Measurements from ENCODE around the gene SEMA3B.
"Not testable (repeated sequence)": the region's sequence is repeated elsewhere in the genome, so short reads cannot be mapped to it uniquely, and the experiment has no call there.

SEMA3B gene

DNA sequence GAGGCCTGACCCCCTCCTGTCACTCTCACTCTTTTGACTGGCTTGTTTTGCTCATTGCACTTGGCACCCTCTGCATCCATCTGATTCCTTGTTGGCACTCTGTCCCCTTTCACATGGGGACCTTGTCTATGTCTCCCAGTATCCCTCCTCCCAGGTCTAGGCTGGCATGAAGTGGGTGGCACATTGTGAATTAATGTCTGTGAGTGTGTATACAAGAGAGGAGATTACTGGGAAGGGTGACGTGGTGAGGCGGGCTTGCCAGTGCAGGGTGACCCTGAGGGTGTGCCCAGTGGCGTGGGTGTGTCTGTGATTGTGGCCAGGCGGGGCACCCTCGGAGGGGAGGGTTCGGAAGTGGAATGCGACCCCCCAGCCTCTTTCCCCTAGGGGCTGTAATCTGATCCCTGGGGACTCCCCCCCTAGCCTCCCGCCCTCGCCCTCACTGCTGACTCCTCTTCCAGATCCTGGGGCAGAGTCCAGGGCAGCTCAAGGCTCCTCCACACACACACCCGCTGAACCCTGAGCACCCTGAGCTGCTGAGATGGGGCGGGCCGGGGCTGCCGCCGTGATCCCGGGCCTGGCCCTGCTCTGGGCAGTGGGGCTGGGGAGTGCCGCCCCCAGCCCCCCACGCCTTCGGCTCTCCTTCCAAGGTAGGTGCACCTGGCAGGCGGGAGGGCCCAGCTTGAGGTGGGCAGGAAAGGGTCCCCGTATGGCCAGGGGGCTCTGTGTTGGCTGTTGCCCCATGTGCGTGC lies at the start of gene SEMA3B:
Gene SEMA3B (plus strand): TSS at position 445 of the 749 bp plus-strand sequence. CDS start 94 bp downstream, at position 539.
- no peak within 1 kb of the TSS for H2AFZ ChIP-seq (ENCODE audit: low read depth, low read length)
- H3K36me3 ChIP-seq (ENCODE audit: insufficient read depth, low read length): no peaks in the 10 kb centered on the region
- H3K27me3 ChIP-seq (ENCODE audit: insufficient read depth, low read length): no peaks in the 10 kb centered on the region
- no peak within 1 kb of the TSS for H3K4me3 ChIP-seq (ENCODE audit: low read length)
- H3K4me1 ChIP-seq (ENCODE audit: insufficient read depth, low read length): peaks cover 55% of the 10 kb centered on the region
- no peaks in the 10 kb centered on the region for H3K9me3 ChIP-seq (ENCODE audit: low read length)

DNA sequence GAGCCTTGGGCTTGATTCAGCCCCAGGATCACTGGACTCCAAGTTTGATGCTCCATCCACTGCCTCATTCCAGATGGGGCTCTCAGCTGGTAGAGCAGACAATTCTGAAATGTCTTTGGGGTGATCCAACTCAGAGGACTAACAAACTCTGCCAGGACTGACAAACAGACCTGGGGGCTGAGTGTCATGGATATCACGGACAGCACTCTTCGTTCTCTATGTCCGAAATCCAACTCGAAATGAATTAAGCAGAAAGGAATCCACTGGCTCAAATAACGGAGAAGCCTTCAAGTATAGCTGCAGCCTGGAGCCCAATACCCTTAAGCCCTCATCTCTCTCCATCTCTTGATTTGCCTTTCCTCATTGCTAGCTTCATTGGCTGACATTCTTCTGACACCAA lies 49.7 kb upstream of the SEMA3B start:
- Histone ChIP-seq H3K4me3 (ENCODE audit: low read length) (no peak overlapping the region), H3K4me1 (ENCODE audit: insufficient read depth, low read length) (peaks cover 16% of the 10 kb centered on the region), H2AFZ (ENCODE audit: low read depth, low read length) (no peak overlapping the region), H3K36me3 (ENCODE audit: insufficient read depth, low read length) (no peaks in the 10 kb centered on the region), H3K27me3 (ENCODE audit: insufficient read depth, low read length) (no peaks in the 10 kb centered on the region), H3K9me3 (ENCODE audit: low read length) (no peaks in the 10 kb centered on the region)

DNA sequence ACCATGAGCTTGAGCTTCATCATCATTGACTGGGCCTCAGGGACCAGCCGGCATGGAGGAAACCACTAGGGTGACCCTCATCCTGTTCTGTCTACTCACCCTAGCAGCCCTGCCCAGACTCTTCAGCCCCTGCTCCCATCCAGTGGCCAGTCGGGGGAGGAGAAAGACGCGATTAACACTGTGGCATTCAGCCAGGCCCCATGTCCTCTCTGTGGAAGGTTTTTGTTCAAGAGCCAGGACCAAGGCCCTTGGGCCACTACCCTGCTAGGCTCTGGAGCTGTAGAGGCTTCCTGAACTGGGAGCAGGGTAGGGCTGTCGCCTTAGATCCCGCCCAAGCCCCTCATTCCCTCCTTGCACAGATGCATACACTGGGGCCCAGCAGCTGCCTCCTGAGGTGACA lies 48.8 kb upstream of the SEMA3B start:
- no peaks in the 10 kb centered on the region for H3K36me3 ChIP-seq (ENCODE audit: insufficient read depth, low read length)
- H3K9me3 ChIP-seq (ENCODE audit: low read length): no peaks in the 10 kb centered on the region
- no peak overlapping the region for H2AFZ ChIP-seq (ENCODE audit: low read depth, low read length)
- peaks cover 16% of the 10 kb centered on the region for H3K4me1 ChIP-seq (ENCODE audit: insufficient read depth, low read length)
- no peaks in the 10 kb centered on the region for H3K27me3 ChIP-seq (ENCODE audit: insufficient read depth, low read length)
- H3K4me3 ChIP-seq (ENCODE audit: low read length): no peak overlapping the region

DNA sequence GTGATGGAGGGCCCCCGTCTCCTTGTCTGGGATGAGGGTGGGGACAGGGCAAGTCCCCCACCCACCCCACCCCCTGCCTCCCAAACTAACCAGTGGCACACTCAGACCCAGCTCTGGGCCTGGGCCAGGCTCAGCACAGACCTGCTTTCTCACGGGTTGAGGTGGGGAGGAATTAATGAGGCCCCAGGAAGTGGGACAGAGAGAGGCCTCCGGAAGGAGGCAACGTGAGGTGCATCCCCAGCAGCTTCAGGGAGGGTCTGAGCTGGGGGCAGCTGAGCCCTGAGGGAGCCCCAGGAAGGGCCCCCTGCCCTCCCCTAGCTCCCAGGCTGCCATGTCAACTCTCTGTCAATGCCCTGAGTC lies 47.9 kb upstream of the SEMA3B start:
- Histone ChIP-seq H3K9me3 (ENCODE audit: low read length) (no peaks in the 10 kb centered on the region), H3K36me3 (ENCODE audit: insufficient read depth, low read length) (no peaks in the 10 kb centered on the region), H3K27me3 (ENCODE audit: insufficient read depth, low read length) (no peaks in the 10 kb centered on the region), H3K4me1 (ENCODE audit: insufficient read depth, low read length) (peaks cover 16% of the 10 kb centered on the region), H2AFZ (ENCODE audit: low read depth, low read length) (no peak overlapping the region), H3K4me3 (ENCODE audit: low read length) (no peak overlapping the region)

DNA sequence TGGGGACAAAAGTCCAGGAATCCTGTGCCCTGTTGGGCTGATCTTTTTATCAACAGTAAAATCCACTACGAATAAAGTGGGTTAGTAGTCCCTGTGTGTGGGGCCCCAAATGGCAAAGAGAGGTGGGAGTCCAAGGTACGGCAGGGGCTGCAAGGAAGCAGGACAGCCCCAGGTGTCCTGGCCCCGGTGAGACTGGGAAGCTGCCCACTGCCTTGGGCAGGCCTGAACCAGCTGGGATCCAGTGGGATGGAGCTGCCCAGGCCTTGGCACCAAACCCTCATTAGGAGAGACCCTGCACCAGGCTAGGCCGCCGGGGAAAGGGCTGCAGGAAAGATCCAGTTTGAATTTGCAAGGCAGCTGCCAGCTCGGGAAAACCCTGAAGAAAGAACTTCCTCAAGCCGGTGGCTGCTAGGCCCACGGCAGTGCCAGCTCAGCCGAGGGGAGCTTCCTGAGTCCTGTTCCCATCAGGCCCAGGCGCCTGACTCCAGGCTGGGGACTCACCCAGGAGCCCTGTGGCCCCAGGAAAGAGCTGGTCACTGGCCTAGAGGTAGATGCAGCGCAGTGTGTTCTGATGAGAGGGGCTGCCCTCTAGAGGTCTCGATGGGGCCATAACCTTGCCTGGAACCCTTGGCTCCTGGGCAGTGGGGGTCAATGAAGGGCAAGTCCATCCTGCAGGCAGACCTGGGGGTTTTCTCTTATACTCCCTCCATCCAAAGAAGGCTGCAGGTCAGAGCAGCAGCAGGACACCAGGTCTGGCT lies 47.4 kb upstream of the SEMA3B start:
- H3K4me3 ChIP-seq (ENCODE audit: low read length): no peak overlapping the region
- H3K36me3 ChIP-seq (ENCODE audit: insufficient read depth, low read length): no peaks in the 10 kb centered on the region
- no peaks in the 10 kb centered on the region for H3K27me3 ChIP-seq (ENCODE audit: insufficient read depth, low read length)
- H3K4me1 ChIP-seq (ENCODE audit: insufficient read depth, low read length): peaks cover 16% of the 10 kb centered on the region
- H3K9me3 ChIP-seq (ENCODE audit: low read length): no peaks in the 10 kb centered on the region
- no peak overlapping the region for H2AFZ ChIP-seq (ENCODE audit: low read depth, low read length)

DNA sequence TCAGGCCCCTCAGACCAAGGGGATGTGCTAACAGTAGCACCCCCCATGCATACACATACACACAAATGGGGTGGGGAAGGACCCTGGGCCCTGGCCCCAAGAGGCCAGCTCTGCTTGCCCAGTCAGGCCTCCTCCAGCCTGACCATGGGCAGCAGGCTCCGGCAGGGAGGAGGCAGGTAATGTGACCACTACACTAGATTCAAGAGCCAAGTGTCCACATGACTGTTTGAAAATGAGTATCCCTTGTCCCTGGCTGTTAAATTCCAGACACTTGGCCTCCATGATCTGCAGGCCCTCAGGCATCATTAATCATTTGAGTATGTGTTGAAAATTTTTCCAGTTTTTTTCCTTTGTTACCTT lies 46.8 kb upstream of the SEMA3B start:
- Histone ChIP-seq H3K27me3 (ENCODE audit: insufficient read depth, low read length) (no peaks in the 10 kb centered on the region), H3K36me3 (ENCODE audit: insufficient read depth, low read length) (no peaks in the 10 kb centered on the region), H3K4me3 (ENCODE audit: low read length) (no peak overlapping the region), H3K9me3 (ENCODE audit: low read length) (no peaks in the 10 kb centered on the region), H2AFZ (ENCODE audit: low read depth, low read length) (no peak overlapping the region), H3K4me1 (ENCODE audit: insufficient read depth, low read length) (peaks cover 19% of the 10 kb centered on the region)

DNA sequence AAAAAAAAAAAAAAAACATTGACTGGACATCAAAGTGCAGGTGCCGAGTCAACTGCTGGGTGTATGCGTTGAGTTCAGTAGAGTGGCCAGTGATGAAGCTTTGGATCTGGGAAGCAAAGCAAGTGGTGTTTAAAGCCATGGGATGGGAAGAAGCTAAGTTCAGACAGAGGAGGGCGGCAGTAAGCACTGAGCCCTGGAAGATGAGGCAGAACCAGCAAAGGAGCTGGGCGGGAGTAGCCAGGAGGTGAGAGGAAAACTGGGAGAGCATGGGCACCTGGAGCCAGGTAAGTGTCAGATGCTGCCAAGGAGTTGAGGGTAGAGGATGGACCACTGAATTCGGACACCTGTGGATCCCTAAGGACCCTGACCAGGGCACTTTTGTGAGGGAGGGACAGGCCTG lies 44.3 kb upstream of the SEMA3B start:
- Histone ChIP-seq H3K27me3 (ENCODE audit: insufficient read depth, low read length) (no peaks in the 10 kb centered on the region), H3K9me3 (ENCODE audit: low read length) (no peaks in the 10 kb centered on the region), H3K4me3 (ENCODE audit: low read length) (no peak overlapping the region), H3K4me1 (ENCODE audit: insufficient read depth, low read length) (peaks cover 32% of the 10 kb centered on the region), H3K36me3 (ENCODE audit: insufficient read depth, low read length) (no peaks in the 10 kb centered on the region), H2AFZ (ENCODE audit: low read depth, low read length) (no peak overlapping the region)

DNA sequence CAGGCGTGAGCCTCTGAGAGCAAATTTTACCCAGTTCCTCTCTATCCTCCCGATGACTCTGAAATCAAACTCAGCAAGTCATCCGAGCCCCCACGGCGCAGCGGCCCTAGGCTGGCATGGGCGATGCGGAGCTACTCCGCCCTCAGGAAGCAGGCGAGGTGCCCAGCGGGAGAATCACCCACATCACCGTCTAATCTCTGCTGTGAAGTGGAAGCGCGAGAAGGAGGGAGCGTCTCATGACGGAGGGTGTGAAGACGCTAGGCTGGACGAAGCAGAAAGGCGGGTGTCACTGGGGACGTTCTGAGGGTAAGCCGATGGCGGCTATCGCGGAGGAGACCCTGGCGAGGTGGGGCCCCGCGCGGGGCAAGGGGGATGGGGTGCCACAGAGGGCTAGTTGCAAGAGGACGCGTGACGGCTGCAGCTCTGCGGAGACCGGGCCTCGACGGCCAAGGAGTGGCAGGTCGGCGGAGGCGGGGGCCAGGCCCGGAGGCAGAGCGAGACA lies 42.0 kb upstream of the SEMA3B start:
- Histone ChIP-seq H2AFZ (ENCODE audit: low read depth, low read length) (no peak overlapping the region), H3K4me1 (ENCODE audit: insufficient read depth, low read length) (peaks cover 16% of the 10 kb centered on the region), H3K9me3 (ENCODE audit: low read length) (no peaks in the 10 kb centered on the region), H3K36me3 (ENCODE audit: insufficient read depth, low read length) (no peaks in the 10 kb centered on the region), H3K4me3 (ENCODE audit: low read length) (peak overlapping the region; percentile 9), H3K27me3 (ENCODE audit: insufficient read depth, low read length) (no peaks in the 10 kb centered on the region)

DNA sequence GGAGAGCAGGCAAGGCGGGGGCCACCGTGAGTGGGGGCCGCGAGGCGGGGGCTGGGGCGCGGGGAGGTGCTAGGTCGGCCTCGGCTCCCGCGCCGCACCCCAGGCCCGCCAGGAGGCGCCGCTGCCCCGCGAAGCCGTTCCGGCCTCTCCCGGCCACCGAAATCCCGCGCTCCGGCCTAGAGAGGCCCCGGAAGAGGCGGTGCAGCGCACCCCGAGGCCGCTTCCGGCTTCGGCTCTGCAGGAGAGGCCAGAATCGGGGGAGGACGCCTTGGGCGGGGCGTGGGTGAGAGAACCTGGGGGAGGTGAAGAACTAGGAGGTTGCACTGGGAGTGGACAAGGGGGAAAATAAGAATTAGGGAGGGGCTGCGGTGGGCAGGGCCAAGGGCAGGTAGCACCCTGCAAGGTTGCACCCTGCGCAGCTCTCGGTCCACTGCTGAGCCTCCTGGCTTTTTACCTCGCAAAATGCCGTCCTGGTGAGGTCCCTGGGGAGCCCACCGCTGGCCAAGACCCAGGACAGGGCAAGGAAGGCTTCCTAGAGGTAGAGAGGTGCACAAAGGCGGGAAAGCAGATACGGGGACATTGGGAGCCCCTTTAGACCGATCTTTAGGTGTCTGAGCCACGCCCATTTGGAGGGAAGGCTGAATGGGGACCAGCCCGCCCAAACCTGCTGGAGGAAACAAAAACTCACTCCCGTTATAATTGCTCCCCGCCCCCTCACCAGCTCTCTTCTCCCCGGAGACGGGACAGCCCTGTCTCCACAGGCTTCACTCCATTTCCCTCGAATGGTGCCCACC lies 41.4 kb upstream of the SEMA3B start:
- H3K4me1 ChIP-seq (ENCODE audit: insufficient read depth, low read length): peaks cover 19% of the 10 kb centered on the region
- peak overlapping the region; percentile 33 for H2AFZ ChIP-seq (ENCODE audit: low read depth, low read length)
- H3K27me3 ChIP-seq (ENCODE audit: insufficient read depth, low read length): no peaks in the 10 kb centered on the region
- H3K4me3 ChIP-seq (ENCODE audit: low read length): peak overlapping the region; percentile 75
- H3K9me3 ChIP-seq (ENCODE audit: low read length): no peaks in the 10 kb centered on the region
- H3K36me3 ChIP-seq (ENCODE audit: insufficient read depth, low read length): no peaks in the 10 kb centered on the region

DNA sequence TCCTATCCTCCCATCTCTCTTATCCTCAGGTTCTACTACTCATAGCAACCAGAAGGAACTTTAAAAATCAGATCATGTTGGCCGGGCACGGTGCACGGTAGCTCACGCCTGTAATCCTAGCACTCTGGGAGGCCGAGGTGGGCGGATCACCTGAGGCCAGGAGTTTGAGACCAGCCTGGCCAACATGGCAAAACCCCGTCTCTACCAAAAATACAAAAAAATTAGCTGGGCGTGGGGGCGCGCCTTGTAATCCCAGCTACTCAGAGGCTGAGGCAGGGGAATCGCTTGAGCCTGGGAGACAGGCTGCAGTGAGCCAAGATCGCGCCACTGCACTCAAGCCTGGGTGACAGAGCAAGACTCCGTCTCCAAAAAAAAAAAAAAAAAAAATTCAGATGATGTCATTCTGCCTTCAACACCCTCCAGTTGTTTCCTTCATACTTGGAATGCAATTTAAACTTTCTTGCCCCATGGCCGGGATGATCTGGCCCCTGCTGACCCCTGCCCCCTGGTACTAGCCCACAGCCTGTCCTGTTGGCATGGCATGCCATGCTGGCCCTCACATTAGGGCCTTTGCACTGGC lies 40.7 kb upstream of the SEMA3B start:
- Histone ChIP-seq H3K4me3 (ENCODE audit: low read length) (peak overlapping the region; percentile 75), H3K4me1 (ENCODE audit: insufficient read depth, low read length) (peaks cover 26% of the 10 kb centered on the region)
- not testable (repeated sequence) for H3K27me3 ChIP-seq (ENCODE audit: insufficient read depth, low read length); H2AFZ ChIP-seq (ENCODE audit: low read depth, low read length); H3K36me3 ChIP-seq (ENCODE audit: insufficient read depth, low read length); H3K9me3 ChIP-seq (ENCODE audit: low read length)

DNA sequence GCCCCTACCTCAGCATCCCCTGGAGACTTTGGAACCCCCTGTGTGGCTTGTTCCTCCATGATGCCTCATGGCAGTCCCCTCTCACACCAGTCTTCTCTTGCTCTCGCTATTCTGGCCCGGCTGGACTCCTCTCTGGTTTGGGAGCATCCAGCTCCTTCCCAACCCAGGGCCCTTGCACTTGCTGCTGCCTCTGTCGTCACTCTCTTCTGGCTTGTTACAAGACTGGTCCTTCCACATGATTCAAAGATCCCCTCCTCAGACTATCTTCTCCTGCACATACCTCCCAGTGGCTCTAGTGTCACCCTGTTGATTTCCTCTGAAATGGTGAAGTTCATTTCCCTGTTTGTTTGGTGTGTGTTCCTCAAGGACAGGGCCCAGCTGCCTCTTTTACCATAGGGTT lies 39.5 kb upstream of the SEMA3B start:
- Histone ChIP-seq H3K9me3 (ENCODE audit: low read length) (no peaks in the 10 kb centered on the region), H3K27me3 (ENCODE audit: insufficient read depth, low read length) (no peaks in the 10 kb centered on the region), H3K4me3 (ENCODE audit: low read length) (no peak overlapping the region), H3K36me3 (ENCODE audit: insufficient read depth, low read length) (no peaks in the 10 kb centered on the region), H3K4me1 (ENCODE audit: insufficient read depth, low read length) (peaks cover 32% of the 10 kb centered on the region), H2AFZ (ENCODE audit: low read depth, low read length) (no peak overlapping the region)

DNA sequence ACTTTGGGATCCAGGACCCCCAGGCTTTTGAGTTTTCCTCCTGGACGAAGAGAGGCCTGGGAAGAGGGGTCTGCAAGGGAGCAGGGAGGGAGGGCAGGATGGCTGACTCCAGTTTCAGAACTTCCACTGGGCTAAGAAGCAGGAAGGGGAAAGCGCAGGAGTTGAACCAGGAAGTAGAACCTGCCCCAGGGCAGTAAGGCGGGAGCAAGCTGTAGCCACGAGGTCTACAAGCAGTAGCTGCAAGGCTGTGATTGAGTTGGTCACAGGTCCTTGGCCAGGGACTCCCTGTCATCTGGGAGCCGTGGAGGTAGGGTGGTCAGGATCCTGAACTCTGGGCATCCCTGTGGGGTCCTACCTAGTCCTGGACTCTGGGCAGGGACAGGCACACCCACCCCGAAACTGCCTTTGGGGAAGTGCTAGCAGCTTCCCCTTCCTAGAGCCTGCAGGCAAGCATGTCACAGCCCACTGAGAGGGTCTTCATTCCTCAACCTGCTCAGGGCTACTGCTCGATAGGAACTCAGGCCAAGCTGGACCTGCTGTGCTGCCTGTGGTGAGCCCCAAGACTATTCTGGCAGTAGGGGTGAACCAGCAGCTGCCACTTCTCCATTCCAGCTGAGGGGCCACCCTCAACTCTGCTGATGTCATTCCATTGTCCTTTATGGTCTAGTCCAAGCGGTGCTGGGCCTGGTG lies 38.7 kb upstream of the SEMA3B start:
- H3K27me3 ChIP-seq (ENCODE audit: insufficient read depth, low read length): no peaks in the 10 kb centered on the region
- H3K4me1 ChIP-seq (ENCODE audit: insufficient read depth, low read length): peaks cover 35% of the 10 kb centered on the region
- H3K9me3 ChIP-seq (ENCODE audit: low read length): no peaks in the 10 kb centered on the region
- no peaks in the 10 kb centered on the region for H3K36me3 ChIP-seq (ENCODE audit: insufficient read depth, low read length)
- H2AFZ ChIP-seq (ENCODE audit: low read depth, low read length): no peak overlapping the region
- no peak overlapping the region for H3K4me3 ChIP-seq (ENCODE audit: low read length)
